CD4-positive, CD25-positive, alpha-beta regulatory T cell (primary cell): ENCODE results near the gene FYN. TPM values are rescaled to one million over a fixed set of nuclear protein-coding genes. Genes with fewer than 3 reads are reported as not detected.
A peak's percentile ranks its signal among the peaks of the same experiment; 100 is the strongest.

Experiments used
- ATAC-seq, 2 donors: fragments of 150-1000 bp; cut with Tn5 transposase; one replicate each; pipeline ENCODE4 v1.10.0; 2021; ENCODE audit warnings: low read depth in 2 of 2, moderate number of reproducible peaks in 2 of 2, moderate library complexity in 1 of 2
- DNase-seq, 3 donors: peaks; one replicate each; pipeline versions ENCODE4 v3.0.0 to v3.0.0-alpha.2; 2012 to 2022; ENCODE audit warnings: mixed read lengths in 1 of 3
- H3K27ac ChIP-seq: one replicate; pipeline ENCODE4 v1.7.0; 2013; ENCODE audit warnings: mild to moderate bottlenecking, low read length; ENCODE audit not compliant: insufficient read depth, poor library complexity, severe bottlenecking
- H3K27me3 ChIP-seq: one replicate; pipeline ENCODE4 v1.7.0; 2013; ENCODE audit warnings: low read length; ENCODE audit not compliant: control insufficient read depth, insufficient read depth
- H3K36me3 ChIP-seq: one replicate; pipeline ENCODE4 v1.7.0; 2013; ENCODE audit warnings: mild to moderate bottlenecking, low read length, moderate library complexity; ENCODE audit not compliant: control insufficient read depth, insufficient read depth
- H3K4me1 ChIP-seq: 2 replicates; pipeline ENCODE4 v1.7.0; 2013; ENCODE audit warnings: mild to moderate bottlenecking, low read length; ENCODE audit not compliant: insufficient read depth, control insufficient read depth, poor library complexity, severe bottlenecking
- H3K4me3 ChIP-seq: one replicate; pipeline ENCODE4 v1.7.0; 2013; ENCODE audit warnings: low read depth, mild to moderate bottlenecking, low read length, moderate library complexity
- H3K9me3 ChIP-seq, 2 experiments: 1 replicate in 1 of 2; 2 replicates in 1 of 2; pipeline ENCODE4 v1.7.0; 2013; ENCODE audit warnings: low read length in 2 of 2, mild to moderate bottlenecking in 1 of 2, moderate library complexity in 1 of 2; ENCODE audit not compliant: control insufficient read depth in 2 of 2
- H3K27ac Mint-ChIP-seq, 3 donors: one replicate each; pipeline ENCODE4 v1.8.0; 2020 to 2022; ENCODE audit warnings: mild to moderate bottlenecking in 3 of 3, mixed read lengths in 3 of 3, moderate library complexity in 2 of 3
- H3K27me3 Mint-ChIP-seq: one replicate; pipeline ENCODE4 v1.8.0; 2022; ENCODE audit warnings: mild to moderate bottlenecking, mixed read lengths
- H3K36me3 Mint-ChIP-seq: one replicate; pipeline ENCODE4 v1.8.0; 2020; ENCODE audit warnings: mixed read lengths
- H3K4me1 Mint-ChIP-seq, 4 donors: one replicate each; pipeline ENCODE4 v1.8.0; 2020 to 2022; ENCODE audit warnings: mixed read lengths in 4 of 4, mild to moderate bottlenecking in 1 of 4
- H3K4me3 Mint-ChIP-seq, 4 donors: one replicate each; pipeline ENCODE4 v1.8.0; 2020 to 2022; ENCODE audit warnings: mild to moderate bottlenecking in 4 of 4, mixed read lengths in 4 of 4, moderate library complexity in 3 of 4
- H3K9me3 Mint-ChIP-seq, 7 donors: one replicate each; pipeline ENCODE4 v1.8.0; 2020 to 2022; ENCODE audit warnings: mixed read lengths in 7 of 7, mild to moderate bottlenecking in 3 of 7, moderate library complexity in 2 of 7
- polyA plus RNA-seq, 4 donors: library from polyadenylated mRNA; unstranded; fragments of 300-500 nt; fragmentation: Illumina TruSeq; gene quantifications; one replicate each; pipeline ENCODE4 v1.2.3, GENCODE V29; 2021
- total RNA-seq: library from RNA; stranded (reverse); gene quantifications from one replicate; pipeline ENCODE4 v1.2.3, GENCODE V29; 2022

Gene FYN
- total and polyA plus RNA-seq, 5 donors from 2014 or later: 267 to 592 (median 295) TPM

DNA sequence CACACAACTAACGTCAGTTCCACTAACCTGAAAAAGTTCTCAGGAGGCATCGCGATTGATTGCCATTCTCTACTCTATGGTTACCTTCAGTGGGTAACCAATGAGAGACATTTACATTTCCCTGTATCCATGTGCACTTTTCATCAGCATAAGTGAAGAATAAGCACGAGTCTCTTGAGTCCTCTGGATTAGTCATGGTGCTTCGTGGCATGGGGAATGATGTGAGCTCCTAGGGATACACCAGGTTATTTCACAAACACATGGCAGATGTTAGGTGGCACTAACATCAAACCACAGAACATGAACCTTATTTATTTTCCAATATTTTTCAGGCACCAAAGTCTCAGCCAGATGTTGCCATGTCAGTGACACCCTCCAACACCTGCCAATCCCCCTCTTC, 64.0 kb downstream of the FYN start:
- Mint-ChIP-seq H3K4me3 (peak overlapping the region in 1 of 4 donors; percentile 1), H3K4me1 (peaks cover 66 to 97% (median 83%) of the 10 kb centered on the region in 4 donors), H3K9me3 (peaks cover 0 to 2% (median 0%) of the 10 kb centered on the region in 7 donors), H3K36me3 (peaks cover 23% of the 10 kb centered on the region), H3K27ac (peak overlapping the region; percentile 48 to 89 (median 60)), H3K27me3 (no peaks in the 10 kb centered on the region)
- H3K27ac ChIP-seq: peak overlapping the region; percentile 58
- no peaks in the 10 kb centered on the region for H3K27me3 ChIP-seq
- H3K4me3 ChIP-seq: no peak overlapping the region
- no peak for ATAC-seq
- peaks cover 12% of the 10 kb centered on the region for H3K36me3 ChIP-seq
- no peaks in the 10 kb centered on the region for H3K9me3 ChIP-seq
- no peak for DNase-seq
- H3K4me1 ChIP-seq: peaks cover 100% of the 10 kb centered on the region

DNA sequence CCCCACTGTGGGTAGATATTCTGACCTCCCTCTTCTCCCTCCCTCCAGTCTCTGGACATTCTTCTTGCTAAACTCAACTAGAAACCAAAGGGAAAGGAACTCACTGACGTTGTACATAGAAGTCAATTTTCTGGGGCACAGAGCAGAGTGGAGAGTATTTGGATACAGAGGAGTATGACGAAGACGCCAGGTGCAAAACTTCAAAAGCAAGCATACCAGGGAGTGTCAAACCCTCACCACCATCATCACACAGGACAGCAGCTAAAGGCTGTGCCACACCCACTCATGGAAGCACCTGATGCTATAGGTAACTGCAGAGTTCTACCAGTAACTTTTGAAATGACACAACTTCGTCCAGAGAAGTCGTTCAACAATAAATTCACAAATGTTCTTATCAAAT, 64.8 kb downstream of the FYN start:
- Histone ChIP-seq H3K36me3 (peaks cover 7% of the 10 kb centered on the region), H3K4me3 (peak overlapping the region; percentile 23), H3K9me3 (no peaks in the 10 kb centered on the region), H3K27me3 (no peaks in the 10 kb centered on the region), H3K4me1 (peaks cover 100% of the 10 kb centered on the region), H3K27ac (peak overlapping the region; percentile 58)
- DNase-seq: peak; percentile 21 to 76 (median 54)
- no peaks in the 10 kb centered on the region for H3K27me3 Mint-ChIP-seq
- H3K36me3 Mint-ChIP-seq: peaks cover 17% of the 10 kb centered on the region
- H3K9me3 Mint-ChIP-seq: peaks cover 0 to 2% (median 0%) of the 10 kb centered on the region in 7 donors
- peak overlapping the region; percentile 60 to 89 (median 87) for H3K27ac Mint-ChIP-seq
- peak overlapping the region in 3 of 4 donors; percentile 51 to 74 (median 56) for H3K4me3 Mint-ChIP-seq
- H3K4me1 Mint-ChIP-seq: peaks cover 65 to 97% (median 83%) of the 10 kb centered on the region in 4 donors
- ATAC-seq: peak; percentile 15 to 19

DNA sequence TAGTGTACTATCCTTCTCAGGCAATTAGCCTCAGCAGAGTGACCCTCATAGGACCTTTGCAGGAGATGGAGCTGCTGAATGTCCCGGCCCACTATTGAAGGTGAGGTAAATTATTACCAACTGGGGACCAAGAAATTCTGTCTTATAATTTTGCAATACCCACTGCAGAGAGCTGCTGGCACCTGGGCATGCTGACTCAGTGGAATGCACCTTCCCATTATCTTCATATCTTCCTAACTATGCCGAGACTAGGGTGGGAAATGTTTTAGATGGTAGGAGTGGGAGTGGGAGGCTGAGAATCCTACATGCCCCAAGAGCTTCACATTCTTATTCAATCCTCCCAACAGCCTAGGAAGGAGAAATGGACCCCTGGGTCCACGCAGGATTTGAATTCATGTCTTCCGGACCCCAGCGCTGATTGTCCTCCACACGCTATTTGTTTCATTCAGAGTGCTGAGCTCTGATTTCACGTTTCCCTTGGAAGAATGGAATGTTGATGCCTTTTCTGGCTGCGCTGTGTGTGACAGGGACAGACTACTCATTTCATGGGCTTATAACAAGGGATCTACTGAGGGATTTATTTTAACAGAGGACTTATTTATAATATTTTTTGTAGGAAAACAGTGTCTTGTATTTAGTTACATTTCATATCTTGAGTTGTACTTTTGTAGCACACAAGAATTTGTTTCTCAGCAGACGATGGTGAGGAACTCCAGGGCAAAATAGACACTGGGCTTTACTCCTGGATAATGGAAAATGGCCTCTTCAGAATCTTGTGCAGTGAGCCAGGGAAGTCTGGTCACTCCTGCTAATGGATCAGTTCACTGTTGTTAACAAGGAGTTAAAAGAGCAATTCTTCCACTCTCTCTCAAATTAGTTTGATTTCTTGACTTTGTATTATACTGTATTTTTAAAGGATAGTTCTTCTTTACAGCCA, 66.4 kb downstream of the FYN start:
- Mint-ChIP-seq H3K9me3 (peaks cover 0 to 1% (median 0%) of the 10 kb centered on the region in 7 donors), H3K27ac (peak overlapping the region; percentile 89 to 96 (median 92)), H3K27me3 (no peaks in the 10 kb centered on the region), H3K4me1 (peaks cover 57 to 97% (median 83%) of the 10 kb centered on the region in 4 donors), H3K36me3 (peaks cover 19% of the 10 kb centered on the region), H3K4me3 (peak overlapping the region; percentile 62 to 76 (median 70))
- no peaks in the 10 kb centered on the region for H3K27me3 ChIP-seq
- no peak for ATAC-seq
- no peaks in the 10 kb centered on the region for H3K9me3 ChIP-seq
- DNase-seq: no peak
- no peaks in the 10 kb centered on the region for H3K36me3 ChIP-seq
- H3K4me1 ChIP-seq: peaks cover 87% of the 10 kb centered on the region
- peak overlapping the region; percentile 83 for H3K27ac ChIP-seq
- H3K4me3 ChIP-seq: peak overlapping the region; percentile 49

DNA sequence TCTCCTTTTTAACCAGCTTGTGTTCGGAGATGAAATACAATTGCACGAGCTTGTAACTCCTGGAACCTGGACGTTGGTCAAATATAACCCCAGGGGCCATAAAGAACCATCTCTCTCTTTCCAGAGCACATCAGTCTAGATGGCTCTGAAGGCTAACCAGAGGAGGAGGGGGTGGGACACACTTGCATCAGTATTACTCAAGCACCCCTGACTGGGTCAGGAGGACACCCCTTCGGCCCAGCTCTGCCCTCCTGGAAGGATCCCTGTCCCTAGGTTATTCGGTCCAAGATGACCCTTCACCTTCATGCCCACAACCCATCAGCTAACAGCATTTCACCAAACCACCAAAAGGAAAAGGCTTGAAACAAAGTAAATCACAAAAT, 67.1 kb downstream of the FYN start:
- Mint-ChIP-seq H3K27me3 (no peaks in the 10 kb centered on the region), H3K4me1 (peaks cover 55 to 97% (median 81%) of the 10 kb centered on the region in 4 donors), H3K36me3 (peaks cover 19% of the 10 kb centered on the region), H3K27ac (peak overlapping the region; percentile 89 to 96 (median 92)), H3K9me3 (peaks cover 0 to 1% (median 0%) of the 10 kb centered on the region in 7 donors), H3K4me3 (peak overlapping the region in 3 of 4 donors; percentile 62 to 76 (median 64))
- DNase-seq: no peak
- ATAC-seq: no peak
- H3K9me3 ChIP-seq: no peaks in the 10 kb centered on the region
- peaks cover 80% of the 10 kb centered on the region for H3K4me1 ChIP-seq
- H3K27ac ChIP-seq: peak overlapping the region; percentile 83
- peak overlapping the region; percentile 49 for H3K4me3 ChIP-seq
- no peaks in the 10 kb centered on the region for H3K36me3 ChIP-seq
- no peaks in the 10 kb centered on the region for H3K27me3 ChIP-seq

DNA sequence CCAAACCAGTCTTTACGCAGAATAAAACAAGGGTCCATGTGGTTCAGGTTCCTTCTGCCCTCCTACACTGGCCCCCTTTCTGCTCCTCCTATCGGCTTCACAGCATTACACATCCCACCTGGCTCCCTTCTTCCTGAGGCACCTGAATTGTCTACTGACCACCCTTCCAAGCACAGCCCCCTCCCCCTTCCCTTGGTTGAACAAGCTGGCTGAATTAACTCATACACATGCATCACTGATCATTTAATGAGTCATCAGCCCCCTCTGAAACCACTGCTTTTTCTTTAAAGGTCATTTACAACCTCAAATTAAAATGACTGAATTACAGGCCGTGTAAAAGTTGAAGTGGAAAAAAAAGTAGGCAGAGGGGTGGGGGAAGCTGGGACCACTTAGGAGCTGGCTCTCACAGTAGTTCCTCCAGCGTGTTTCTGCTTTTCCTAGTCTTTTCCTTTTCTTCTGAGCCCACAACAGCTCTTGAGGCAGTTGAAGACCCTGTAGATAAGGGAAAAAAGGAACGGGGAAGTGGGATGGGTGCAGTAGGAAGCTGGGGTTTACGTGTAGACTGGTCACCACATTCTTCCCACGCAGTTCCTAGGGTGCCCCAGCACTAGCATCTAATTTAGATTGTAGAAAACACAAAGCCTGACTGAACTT, 67.6 kb downstream of the FYN start:
- Histone ChIP-seq H3K4me1 (peaks cover 75% of the 10 kb centered on the region), H3K27ac (peak overlapping the region; percentile 83), H3K27me3 (no peaks in the 10 kb centered on the region), H3K9me3 (no peaks in the 10 kb centered on the region), H3K4me3 (peak overlapping the region; percentile 72), H3K36me3 (peaks cover 4% of the 10 kb centered on the region)
- H3K4me3 Mint-ChIP-seq: peak overlapping the region; percentile 62 to 76 (median 68)
- ATAC-seq (peak; percentile 17 to 36), DNase-seq (peak in 2 of 3 donors; percentile 24 to 65)
- peak overlapping the region; percentile 89 to 96 (median 92) for H3K27ac Mint-ChIP-seq
- H3K36me3 Mint-ChIP-seq: peaks cover 23% of the 10 kb centered on the region
- peaks cover 0 to 1% (median 0%) of the 10 kb centered on the region in 7 donors for H3K9me3 Mint-ChIP-seq
- H3K4me1 Mint-ChIP-seq: peaks cover 50 to 97% (median 81%) of the 10 kb centered on the region in 4 donors
- H3K27me3 Mint-ChIP-seq: no peaks in the 10 kb centered on the region

DNA sequence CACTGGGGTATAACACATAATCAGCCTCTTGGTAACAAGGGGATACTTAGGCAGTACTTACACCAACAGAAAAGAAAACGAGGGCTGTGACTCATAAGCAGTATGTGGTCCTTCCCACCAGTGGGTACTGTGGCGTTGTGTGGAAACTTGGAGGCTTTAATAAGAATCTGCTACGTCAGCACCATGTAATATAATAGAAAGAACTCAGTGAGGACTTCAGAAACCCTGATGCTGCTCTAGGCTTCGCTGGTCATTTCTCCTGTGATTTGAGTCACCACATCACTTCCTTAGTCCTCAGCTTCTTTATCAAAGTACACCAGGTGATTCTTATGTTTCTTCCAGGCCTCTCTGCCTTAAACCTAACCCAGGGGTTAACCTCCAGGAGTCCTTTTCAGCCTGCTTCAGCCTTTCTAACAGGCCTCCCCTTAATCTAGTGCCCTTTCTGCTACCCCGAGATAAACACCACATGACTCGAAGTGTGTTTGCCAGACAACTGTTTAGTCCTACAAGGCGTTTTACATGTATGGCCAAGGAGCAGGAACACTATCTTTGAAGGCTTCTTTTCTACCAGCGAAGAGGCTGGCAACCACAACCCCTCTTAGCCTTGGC, 68.5 kb downstream of the FYN start:
- Mint-ChIP-seq H3K27me3 (no peaks in the 10 kb centered on the region), H3K27ac (peak overlapping the region; percentile 89 to 96 (median 92)), H3K4me1 (peaks cover 41 to 97% (median 79%) of the 10 kb centered on the region in 4 donors), H3K4me3 (peak overlapping the region; percentile 19 to 76 (median 72)), H3K36me3 (peaks cover 28% of the 10 kb centered on the region), H3K9me3 (peaks cover 0 to 1% (median 0%) of the 10 kb centered on the region in 7 donors)
- peak; percentile 89 to 93 for ATAC-seq
- DNase-seq: peak; percentile 64 to 85 (median 67)
- peaks cover 67% of the 10 kb centered on the region for H3K4me1 ChIP-seq
- H3K36me3 ChIP-seq: peaks cover 10% of the 10 kb centered on the region
- peak overlapping the region; percentile 83 for H3K27ac ChIP-seq
- no peaks in the 10 kb centered on the region for H3K27me3 ChIP-seq
- H3K9me3 ChIP-seq: no peaks in the 10 kb centered on the region
- H3K4me3 ChIP-seq: peak overlapping the region; percentile 72

DNA sequence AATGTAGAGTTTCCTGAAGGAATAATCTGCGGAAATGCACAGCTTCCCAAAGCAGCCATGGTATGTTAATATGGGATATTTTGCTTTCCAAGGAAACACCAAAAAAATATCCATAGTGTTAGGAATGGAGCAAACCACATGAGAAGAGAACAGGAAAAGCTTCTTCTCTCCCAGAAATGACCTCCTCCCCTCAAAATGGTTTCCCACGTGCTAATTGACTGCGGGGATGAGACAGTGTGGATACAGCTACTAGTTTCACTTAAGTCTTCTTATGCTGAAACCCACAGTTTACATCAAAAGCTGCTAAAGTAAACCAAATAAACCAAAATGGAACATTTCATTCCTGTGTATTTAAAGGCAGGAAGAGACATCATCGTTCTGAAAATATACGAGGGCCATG, 69.4 kb downstream of the FYN start:
- ATAC-seq: no peak

More for the DNA sequence above, 69.4 kb downstream of the FYN start:
- Histone ChIP-seq H3K27me3 (no peaks in the 10 kb centered on the region), H3K4me3 (peak overlapping the region; percentile 72), H3K9me3 (no peaks in the 10 kb centered on the region), H3K36me3 (peaks cover 13% of the 10 kb centered on the region), H3K27ac (peak overlapping the region; percentile 83), H3K4me1 (peaks cover 67% of the 10 kb centered on the region)
- peak overlapping the region in 3 of 4 donors; percentile 51 to 76 (median 71) for H3K4me3 Mint-ChIP-seq
- H3K27me3 Mint-ChIP-seq: no peaks in the 10 kb centered on the region
- H3K36me3 Mint-ChIP-seq: peaks cover 31% of the 10 kb centered on the region
- DNase-seq: no peak
- peaks cover 0 to 1% (median 0%) of the 10 kb centered on the region in 7 donors for H3K9me3 Mint-ChIP-seq
- peaks cover 47 to 99% (median 83%) of the 10 kb centered on the region in 4 donors for H3K4me1 Mint-ChIP-seq
- H3K27ac Mint-ChIP-seq: peak overlapping the region; percentile 89 to 96 (median 92)
